Fibroblast of skin of back (primary cell): ENCODE results near the gene CLTA.
"Not testable (repeated sequence)": the region's sequence is repeated elsewhere in the genome, so short reads cannot be mapped to it uniquely, and the experiment has no call there.

Experiments used
- DNase-seq: peaks from one replicate; pipeline ENCODE4 v3.0.0-alpha.2; 2013

The CLTA gene

GRCh38 chr9:36158917-36159316 is 31.8 kb upstream of the CLTA start:
- peak; percentile 74 for DNase-seq

- not testable (repeated sequence) for DNase-seq
Measured at GRCh38 chr9:36159509-36159908, 31.2 kb upstream of the CLTA start.

GRCh38 chr9:36160126-36160525 is 30.6 kb upstream of the CLTA start:
- not testable (repeated sequence) for DNase-seq

- peak; percentile 38 for DNase-seq
Measured at GRCh38 chr9:36161187-36161586, 29.5 kb upstream of the CLTA start.

- no peak for DNase-seq
Measured at GRCh38 chr9:36162211-36162738, 28.4 kb upstream of the CLTA start.

- peak; percentile 94 for DNase-seq
Measured at GRCh38 chr9:36163049-36163785, 27.5 kb upstream of the CLTA start.

GRCh38 chr9:36163786-36164170 is 26.9 kb upstream of the CLTA start:
- peak; percentile 70 for DNase-seq

- DNase-seq: no peak
Measured at GRCh38 chr9:36164372-36164771, 26.3 kb upstream of the CLTA start.

GRCh38 chr9:36164989-36165388 is 25.7 kb upstream of the CLTA start:
- DNase-seq: no peak

- peak; percentile 77 for DNase-seq
Measured at GRCh38 chr9:36165826-36166167, 24.9 kb upstream of the CLTA start.

- DNase-seq: peak; percentile 84
Measured at GRCh38 chr9:36166168-36166927, 24.4 kb upstream of the CLTA start.

GRCh38 chr9:36169166-36169565 is 21.6 kb upstream of the CLTA start, which contains the start of gene CCIN:
Gene CCIN (plus strand): TSS chr9:36169388. CDS start chr9:36169503, 115 bp downstream.
- DNase-seq: no peak

- no peak for DNase-seq
Measured at GRCh38 chr9:36169708-36170107, 21.0 kb upstream of the CLTA start.

- DNase-seq: no peak
Measured at GRCh38 chr9:36170531-36170930, 20.2 kb upstream of the CLTA start.

GRCh38 chr9:36173861-36174260 is 16.9 kb upstream of the CLTA start:
- no peak for DNase-seq

- DNase-seq: no peak
Measured at GRCh38 chr9:36174271-36174670, 16.4 kb upstream of the CLTA start.

- no peak for DNase-seq
Measured at GRCh38 chr9:36174731-36175130, 16.0 kb upstream of the CLTA start.

- not testable (repeated sequence) for DNase-seq
Measured at GRCh38 chr9:36175209-36175608, 15.5 kb upstream of the CLTA start.

- DNase-seq: not testable (repeated sequence)
Measured at GRCh38 chr9:36176496-36176895, 14.2 kb upstream of the CLTA start.

GRCh38 chr9:36177571-36177970 is 13.2 kb upstream of the CLTA start:
- no peak for DNase-seq

GRCh38 chr9:36180243-36180642 is 10.5 kb upstream of the CLTA start:
- DNase-seq: not testable (repeated sequence)

- DNase-seq: peak; percentile 95
Measured at GRCh38 chr9:36187414-36187813, 3.3 kb upstream of the CLTA start.

- no peak for DNase-seq
Measured at GRCh38 chr9:36188212-36188611, 2.5 kb upstream of the CLTA start.

- DNase-seq: peak; percentile 30
Measured at GRCh38 chr9:36189976-36190375, 745 bp upstream of the CLTA start.
